Stomach (tissue), 9 donors: Measurements from ENCODE around the gene PIGBOS1. TPM values are rescaled to one million over a fixed set of nuclear protein-coding genes. Genes with fewer than 3 reads are reported as not detected.

ENCODE experiments used
- DNase-seq, 2 donors: peaks; one replicate each; pipeline versions ENCODE4 v3.0.0 to v3.0.0-alpha.2; 2013 to 2019
- H3K27ac ChIP-seq, 5 donors: fragments of 200-600 bp in 4 of 5; sonication (generic) in 4 of 5; one replicate each; pipeline ENCODE4 v1.5.1; 2013 to 2019; ENCODE audit warnings: mild to moderate bottlenecking in 1 of 5, moderate library complexity in 1 of 5
- H3K27me3 ChIP-seq, 3 donors: fragments of 200-600 bp; sonication (generic); one replicate each; pipeline ENCODE4 v1.5.1; 2017 to 2019; ENCODE audit warnings: mixed run types in 1 of 3
- H3K36me3 ChIP-seq, 4 donors: fragments of 200-600 bp; sonication (generic); 1 replicate in 3 of 4; 2 replicates in 1 of 4; pipeline ENCODE4 v1.5.1; 2016 to 2019
- H3K4me1 ChIP-seq, 4 donors: fragments of 200-600 bp; sonication (generic); one replicate each; pipeline ENCODE4 v1.5.1; 2016 to 2019
- H3K4me3 ChIP-seq, 4 donors: fragments of 200-600 bp; sonication (generic) in 3 of 4; one replicate each; pipeline ENCODE4 v1.5.1; 2016 to 2019; ENCODE audit warnings: mild to moderate bottlenecking in 1 of 4
- H3K9me3 ChIP-seq, 4 donors: fragments of 200-600 bp; sonication (generic); one replicate each; pipeline ENCODE4 v1.5.1; 2016 to 2019
- CTCF ChIP-seq, 7 experiments: fragments of 450-650 bp in 4 of 7; fragments of 200-600 bp in 3 of 7; sonication (generic) in 3 of 7; IDR thresholded peaks; one replicate each; pipeline ENCODE4 v1.5.1; 2016 to 2019; ENCODE audit warnings: antibody characterized with exemption in 7 of 7, control low read depth in 2 of 7, mild to moderate bottlenecking in 1 of 7
- EP300 ChIP-seq: sonication (generic); formaldehyde crosslinking; IDR thresholded peaks from one replicate; pipeline ENCODE4 v1.6.1; 2017; ENCODE audit warnings: antibody characterized with exemption
- POLR2A ChIP-seq, 4 donors: fragments of 450-650 bp; IDR thresholded peaks; one replicate each; pipeline ENCODE4 v1.6.1; 2016; ENCODE audit warnings: antibody characterized with exemption in 4 of 4, control low read depth in 2 of 4, mild to moderate bottlenecking in 1 of 4, moderate library complexity in 1 of 4
- POLR2AphosphoS5 ChIP-seq, 3 donors: sonication (generic); formaldehyde crosslinking; IDR thresholded peaks; one replicate each; pipeline ENCODE4 v1.6.1; 2016; ENCODE audit warnings: antibody characterized with exemption in 3 of 3
- WGBS, 5 donors: extraction: QIAGEN DNeasy Blood & Tissue Kit in 3 of 5; methylation state at CpG; one replicate each; pipeline versions ENCODE4 v1.1.5 to v1.1.7; 2013 to 2018; 5-methylcytosine and 5-hydroxymethylcytosine counted together
- intact Hi-C: fragments of 100-400 bp; cut with DNase I; formaldehyde crosslinking; loops from one replicate; pipeline ENCODE4 v1.15.1; 2023; ENCODE audit warnings: low total_unique reads
- polyA plus RNA-seq, 3 donors: library from polyadenylated mRNA; stranded (reverse); fragments of 200-250 nt; gene quantifications; one replicate each; pipeline ENCODE4 v1.2.3, GENCODE V29; 2013
- total RNA-seq, 5 donors: library from RNA; depleted of rRNA; stranded (reverse); fragments of >200 nt; gene quantifications; one replicate each; pipeline versions ENCODE4 v1.1.0 to v1.2.3, GENCODE V29; 2014 to 2016
- donor health status: healthy with polysubstance abuse.
- donor health status: Bipolar disorder and iron deficiency.
- donor health status: healthy.

Gene PIGBOS1
- total and polyA plus RNA-seq, 8 donors, result 7.0 to 28.8 (median 12.2) TPM

DNA sequence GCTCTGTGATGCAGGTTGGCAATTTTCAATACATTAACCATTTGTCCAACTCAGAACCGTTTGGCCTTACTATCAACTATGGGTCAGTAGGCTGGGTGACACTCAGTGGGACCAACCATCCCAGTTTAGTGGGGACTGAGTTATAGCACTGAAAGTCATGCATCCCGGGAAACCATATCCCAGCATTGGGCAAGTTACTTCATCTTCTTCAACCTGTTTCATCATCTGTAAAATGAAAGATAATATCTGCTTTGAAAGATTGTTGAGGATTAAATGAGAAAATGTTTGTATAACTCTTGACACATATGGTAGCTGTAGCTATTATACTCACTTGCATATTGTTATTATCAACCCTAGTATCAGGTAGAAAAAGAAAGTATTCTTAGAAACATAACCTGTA lies 41.2 kb downstream of the PIGBOS1 start:
- H3K4me3 ChIP-seq, result no peak overlapping the region
- no peaks in the 10 kb centered on the region for H3K9me3 ChIP-seq
- no peaks in the 10 kb centered on the region for H3K27me3 ChIP-seq
- WGBS, 5 donors, result 59 to 78% (median 77%) methylated on average over 2 of the region's 2 CpGs
- peak overlapping the region in 4 of 5 donors; percentile 35 to 66 (median 44) for H3K27ac ChIP-seq
- intact Hi-C loops, result no loop called here
- H3K4me1 ChIP-seq, result peaks cover 37 to 80% (median 46%) of the 10 kb centered on the region in 4 donors
- DNase-seq, result no peak
- TF ChIP-seq POLR2AphosphoS5 (IDR thresholded peaks at IDR 0.05) (no peak), CTCF (IDR thresholded peaks at IDR 0.05) (no peak), EP300 (no peak), POLR2A (IDR thresholded peaks at IDR 0.05) (no peak)
- no peaks in the 10 kb centered on the region for H3K36me3 ChIP-seq

- H3K9me3 ChIP-seq, result no peaks in the 10 kb centered on the region
- DNase-seq, result no peak
- intact Hi-C loops, result no loop called here
- peaks cover 31 to 80% (median 40%) of the 10 kb centered on the region in 4 donors for H3K4me1 ChIP-seq
- WGBS, 5 donors, result 45 to 59% (median 50%) methylated on average over 7 of the region's 7 CpGs
- H3K36me3 ChIP-seq, result no peaks in the 10 kb centered on the region
- H3K4me3 ChIP-seq, result no peak overlapping the region
- TF ChIP-seq POLR2AphosphoS5 (IDR thresholded peaks at IDR 0.05), result no peak
- TF ChIP-seq EP300, result no peak
- TF ChIP-seq POLR2A (IDR thresholded peaks at IDR 0.05), result no peak
- TF ChIP-seq CTCF (IDR thresholded peaks at IDR 0.05), result no peak
- no peaks in the 10 kb centered on the region for H3K27me3 ChIP-seq
- H3K27ac ChIP-seq, result peak overlapping the region in 4 of 5 donors; percentile 20 to 66 (median 41)
Measured at GRCh38 chr15:55277116-55277564, 41.8 kb downstream of the PIGBOS1 start.

DNA sequence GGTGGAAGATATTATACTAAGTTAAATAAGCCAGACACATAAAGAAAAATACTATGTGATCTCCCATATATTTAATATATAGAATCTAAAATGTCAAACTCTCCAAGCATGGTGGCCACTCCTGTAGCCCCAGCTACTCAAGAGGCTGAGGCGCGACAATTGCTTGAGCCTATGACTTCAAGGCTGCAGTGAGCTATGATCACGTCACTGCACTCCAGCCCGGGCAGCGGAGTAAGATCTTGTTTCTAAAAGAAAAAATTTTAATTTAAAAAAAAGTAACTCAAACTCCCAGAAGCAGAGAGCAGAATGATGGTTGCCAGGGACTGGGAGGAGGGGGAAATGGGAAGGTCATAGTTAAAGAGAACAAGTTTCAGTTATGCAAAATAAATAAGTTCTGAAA lies 42.6 kb downstream of the PIGBOS1 start:
- DNase-seq, result no peak
- Histone ChIP-seq H3K4me3 (no peak overlapping the region), H3K4me1 (peaks cover 23 to 74% (median 32%) of the 10 kb centered on the region in 4 donors), H3K36me3 (no peaks in the 10 kb centered on the region), H3K9me3 (no peaks in the 10 kb centered on the region), H3K27me3 (no peaks in the 10 kb centered on the region), H3K27ac (peak overlapping the region in 1 of 5 donors; percentile 36)
- WGBS, 5 donors, result 90 to 93% (median 92%) methylated on average over 5 of the region's 5 CpGs
- TF ChIP-seq CTCF (IDR thresholded peaks at IDR 0.05) (no peak), EP300 (no peak), POLR2AphosphoS5 (IDR thresholded peaks at IDR 0.05) (no peak)
- intact Hi-C loops, result no loop called here

DNA sequence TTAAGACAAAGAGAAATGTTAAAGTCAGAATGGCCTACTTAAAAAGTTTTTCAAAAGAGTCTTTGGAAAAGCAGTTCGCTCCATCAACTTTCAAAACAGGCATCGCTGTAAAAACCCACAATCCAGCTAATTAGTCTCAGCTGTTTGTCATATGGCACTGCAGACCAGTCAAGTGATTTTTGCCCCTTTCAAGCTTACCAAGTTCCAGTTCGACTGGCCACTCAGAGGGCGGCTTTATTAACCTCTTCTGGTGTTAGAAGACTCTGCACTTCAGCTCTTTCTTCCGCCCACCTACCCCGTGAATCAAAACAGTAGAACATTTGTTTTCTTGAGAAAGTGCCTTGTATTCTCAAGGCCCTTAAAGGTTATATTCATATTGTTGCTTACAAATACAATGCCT lies 48.6 kb downstream of the PIGBOS1 start:
- Histone ChIP-seq H3K4me1 (peaks cover 5 to 76% (median 21%) of the 10 kb centered on the region in 4 donors), H3K36me3 (peaks cover 0 to 34% (median 12%) of the 10 kb centered on the region in 4 donors), H3K4me3 (no peak overlapping the region), H3K9me3 (no peaks in the 10 kb centered on the region), H3K27ac (no peak overlapping the region), H3K27me3 (no peaks in the 10 kb centered on the region)
- WGBS, 5 donors, result 76 to 86% (median 83%) methylated on average over 6 of the region's 6 CpGs
- TF ChIP-seq CTCF (IDR thresholded peaks at IDR 0.05) (no peak), EP300 (no peak), POLR2AphosphoS5 (IDR thresholded peaks at IDR 0.05) (no peak), POLR2A (IDR thresholded peaks at IDR 0.05) (no peak)
- intact Hi-C loops, result no loop called here
- no peak for DNase-seq
